Measurements from ENCODE around the gene INTS14. TPM values are rescaled to one million over a fixed set of nuclear protein-coding genes. Genes with fewer than 3 reads are reported as not detected.

The INTS14 gene
- total RNA-seq, 2 donors from 2014 or later, result 15.3 to 19.7 TPM

GRCh38 chr15:65629548-65629947 lies 18.6 kb upstream of the INTS14 start:
- no peaks in the 10 kb centered on the region for H3K27me3 ChIP-seq
- H3K4me3 ChIP-seq, result no peak overlapping the region
- no peaks in the 10 kb centered on the region for H3K4me1 ChIP-seq
- no peaks in the 10 kb centered on the region for H3K9me3 ChIP-seq
- H3K36me3 ChIP-seq, result no peaks in the 10 kb centered on the region
- no peak for TF ChIP-seq CTCF (IDR thresholded peaks at IDR 0.05)
- DNase-seq (ENCODE audit: low spot score), result no peak
- H3K27ac ChIP-seq, result no peak overlapping the region

GRCh38 chr15:65626856-65627255 lies 15.9 kb upstream of the INTS14 start:
- DNase-seq (ENCODE audit: low spot score), result no peak
- no peak overlapping the region for H3K27ac ChIP-seq
- no peak for TF ChIP-seq CTCF (IDR thresholded peaks at IDR 0.05)
- no peaks in the 10 kb centered on the region for H3K4me1 ChIP-seq
- no peak overlapping the region for H3K4me3 ChIP-seq
- no peaks in the 10 kb centered on the region for H3K36me3 ChIP-seq
- no peaks in the 10 kb centered on the region for H3K27me3 ChIP-seq
- no peaks in the 10 kb centered on the region for H3K9me3 ChIP-seq

GRCh38 chr15:65623103-65623502 lies 12.2 kb upstream of the INTS14 start:
- no peak for DNase-seq (ENCODE audit: low spot score)
- Histone ChIP-seq H3K27me3 (no peaks in the 10 kb centered on the region), H3K4me1 (no peaks in the 10 kb centered on the region), H3K36me3 (no peaks in the 10 kb centered on the region), H3K9me3 (no peaks in the 10 kb centered on the region), H3K4me3 (no peak overlapping the region), H3K27ac (no peak overlapping the region)
- TF ChIP-seq CTCF (IDR thresholded peaks at IDR 0.05), result no peak

GRCh38 chr15:65621638-65622037 lies 10.7 kb upstream of the INTS14 start, which contains the start of gene SLC24A1:
Gene SLC24A1, plus strand, starts transcription at chr15:65621938. Its CDS starts 2,143 bp downstream, at chr15:65624081.
- no peak for TF ChIP-seq CTCF (IDR thresholded peaks at IDR 0.05)

GRCh38 chr15:65620833-65621232 lies 9.9 kb upstream of the INTS14 start:
- no peak for TF ChIP-seq CTCF (IDR thresholded peaks at IDR 0.05)
- Histone ChIP-seq H3K4me3 (no peak overlapping the region), H3K9me3 (no peaks in the 10 kb centered on the region), H3K4me1 (no peaks in the 10 kb centered on the region), H3K27ac (no peak overlapping the region), H3K27me3 (no peaks in the 10 kb centered on the region), H3K36me3 (no peaks in the 10 kb centered on the region)
- no peak for DNase-seq (ENCODE audit: low spot score)

More at GRCh38 chr15:65621638-65622037, 10.7 kb upstream of the INTS14 start, which contains the start of gene SLC24A1:
- Histone ChIP-seq H3K4me1 (no peaks in the 10 kb centered on the region), H3K27me3 (no peaks in the 10 kb centered on the region), H3K36me3 (no peaks in the 10 kb centered on the region), H3K9me3 (no peaks in the 10 kb centered on the region), H3K4me3 (no peak within 1 kb of the TSS), H3K27ac (no peak within 1 kb of the TSS)
- no peak for DNase-seq (ENCODE audit: low spot score)

GRCh38 chr15:65619626-65620290 lies 8.8 kb upstream of the INTS14 start:
- TF ChIP-seq CTCF (IDR thresholded peaks at IDR 0.05), result no peak
- Histone ChIP-seq H3K27me3 (no peaks in the 10 kb centered on the region), H3K4me3 (no peak overlapping the region), H3K36me3 (no peaks in the 10 kb centered on the region), H3K4me1 (no peaks in the 10 kb centered on the region), H3K27ac (no peak overlapping the region), H3K9me3 (no peaks in the 10 kb centered on the region)
- no peak for DNase-seq (ENCODE audit: low spot score)

Measured in right atrium auricular region (tissue), 2 donors.